Stimulated activated CD4-positive, alpha-beta T cell treated with anti-CD3 and anti-CD28 coated beads, Interleukin-2, amount 100 ng/mL, for 24 hours (primary cell): ENCODE measurements around the gene GAD1.

Source experiments
- DNase-seq, 2 donors: peaks; one replicate each; pipeline ENCODE4 v3.0.0-alpha.2; 2020

The GAD1 gene

GRCh38 chr2:170897108-170897507 lies 80.4 kb downstream of the GAD1 start:
- no peak for DNase-seq

- no peak for DNase-seq
Observed at GRCh38 chr2:170905864-170906263, 89.2 kb downstream of the GAD1 start.
